ENCODE results near the gene UIMC1.

DNA sequence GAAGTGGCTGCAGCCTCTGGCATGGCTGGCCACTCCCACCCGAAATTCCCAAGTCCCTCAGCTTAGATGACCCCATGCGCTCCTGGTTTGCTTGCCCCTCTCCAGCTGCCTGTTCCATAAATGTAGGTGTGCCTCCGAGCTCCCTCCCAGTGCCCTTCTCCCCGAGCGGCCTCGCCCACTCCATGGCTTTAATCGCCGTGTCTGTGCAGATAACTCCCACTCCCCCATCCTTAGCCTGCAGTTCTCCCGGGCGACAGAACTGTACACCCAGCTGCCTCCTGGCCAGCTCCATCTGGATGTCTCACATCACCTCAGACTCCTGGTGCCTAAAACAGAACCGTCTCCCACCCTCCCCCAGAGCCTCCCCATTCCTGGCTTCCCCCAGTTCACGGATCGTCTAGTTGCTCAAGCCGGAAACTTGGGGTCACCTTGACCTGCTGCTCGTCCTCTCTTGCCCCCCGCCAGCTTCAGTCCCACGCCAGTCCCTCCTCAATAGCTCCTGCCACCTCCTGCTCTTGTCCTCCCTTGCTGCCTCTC is 131.5 kb downstream of the UIMC1 start:
- TF ChIP-seq, protein P1, sequence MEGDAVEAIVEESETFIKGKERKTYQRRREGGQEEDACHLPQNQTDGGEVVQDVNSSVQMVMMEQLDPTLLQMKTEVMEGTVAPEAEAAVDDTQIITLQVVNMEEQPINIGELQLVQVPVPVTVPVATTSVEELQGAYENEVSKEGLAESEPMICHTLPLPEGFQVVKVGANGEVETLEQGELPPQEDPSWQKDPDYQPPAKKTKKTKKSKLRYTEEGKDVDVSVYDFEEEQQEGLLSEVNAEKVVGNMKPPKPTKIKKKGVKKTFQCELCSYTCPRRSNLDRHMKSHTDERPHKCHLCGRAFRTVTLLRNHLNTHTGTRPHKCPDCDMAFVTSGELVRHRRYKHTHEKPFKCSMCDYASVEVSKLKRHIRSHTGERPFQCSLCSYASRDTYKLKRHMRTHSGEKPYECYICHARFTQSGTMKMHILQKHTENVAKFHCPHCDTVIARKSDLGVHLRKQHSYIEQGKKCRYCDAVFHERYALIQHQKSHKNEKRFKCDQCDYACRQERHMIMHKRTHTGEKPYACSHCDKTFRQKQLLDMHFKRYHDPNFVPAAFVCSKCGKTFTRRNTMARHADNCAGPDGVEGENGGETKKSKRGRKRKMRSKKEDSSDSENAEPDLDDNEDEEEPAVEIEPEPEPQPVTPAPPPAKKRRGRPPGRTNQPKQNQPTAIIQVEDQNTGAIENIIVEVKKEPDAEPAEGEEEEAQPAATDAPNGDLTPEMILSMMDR (IDR thresholded peaks at IDR 0.05): no peak
- TF ChIP-seq CHD2 (IDR thresholded peaks at IDR 0.05; ENCODE audit: low read length, partially characterized antibody) (no peak), GABPA (IDR thresholded peaks at IDR 0.05; ENCODE audit: low read depth) (no peak), JUND (IDR thresholded peaks at IDR 0.05) (no peak)
- TF ChIP-seq, protein P2, sequence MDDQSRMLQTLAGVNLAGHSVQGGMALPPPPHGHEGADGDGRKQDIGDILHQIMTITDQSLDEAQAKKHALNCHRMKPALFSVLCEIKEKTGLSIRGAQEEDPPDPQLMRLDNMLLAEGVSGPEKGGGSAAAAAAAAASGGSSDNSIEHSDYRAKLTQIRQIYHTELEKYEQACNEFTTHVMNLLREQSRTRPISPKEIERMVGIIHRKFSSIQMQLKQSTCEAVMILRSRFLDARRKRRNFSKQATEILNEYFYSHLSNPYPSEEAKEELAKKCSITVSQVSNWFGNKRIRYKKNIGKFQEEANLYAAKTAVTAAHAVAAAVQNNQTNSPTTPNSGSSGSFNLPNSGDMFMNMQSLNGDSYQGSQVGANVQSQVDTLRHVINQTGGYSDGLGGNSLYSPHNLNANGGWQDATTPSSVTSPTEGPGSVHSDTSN (IDR thresholded peaks at IDR 0.05): no peak
